Endothelial cell of umbilical vein (primary cell): ENCODE measurements around the gene PLCD1. TPM values are rescaled to one million over a fixed set of nuclear protein-coding genes. Genes with fewer than 3 reads are reported as not detected.

Experiments used
- BruUV-seq: library from RNA; stranded (reverse); fragments of 400-500 nt; replicated peaks from 2 replicates; lab custom pipeline; 2021; lab: Mats Ljungman, UMichigan
- CTCF ChIA-PET: fragments of 300-600, 350-600 bp; sonication (Branson Sonifier 250); formaldehyde crosslinking; loops from one replicate; lab custom pipeline; 2021; ENCODE audit warnings: antibody characterized with exemption, inconsistent platforms; lab: Charles Lee
- POLR2A ChIA-PET: fragments of 300-600, 350-600 bp; sonication (Branson Sonifier 250); formaldehyde crosslinking; loops from one replicate; lab custom pipeline; 2021; ENCODE audit warnings: antibody characterized with exemption, inconsistent platforms; lab: Charles Lee
- DNase-seq: peaks from one replicate; pipeline ENCODE4 v3.0.0-alpha.2; 2011; ENCODE audit warnings: low read depth, low spot score
- FAIRE-seq: peaks from 2 replicates; lab custom pipeline; 2011; peaks lifted over from hg19 to GRCh38; lab: Jason Lieb, UNC
- H2AFZ ChIP-seq: 2 replicates; pipeline ENCODE4 v1.6.0; 2012; ENCODE audit warnings: low read depth, low read length, control low read depth, inconsistent platforms
- H3K27ac ChIP-seq: 2 replicates; pipeline ENCODE4 v1.5.1; 2011; ENCODE audit warnings: low read depth, mild to moderate bottlenecking, control low read depth, low read length, moderate library complexity; ENCODE audit not compliant: insufficient read depth
- H3K27me3 ChIP-seq, 2 experiments: 2 replicates each; pipeline versions ENCODE4 v1.6.0 to v1.6.1; 2011; ENCODE audit warnings: low read length in 2 of 2, mixed read lengths in 1 of 2; ENCODE audit not compliant: control insufficient read depth in 2 of 2, insufficient read depth in 2 of 2
- H3K36me3 ChIP-seq, 2 experiments: 2 replicates in 1 of 2; 3 replicates in 1 of 2; pipeline ENCODE4 v1.5.1; 2011; ENCODE audit warnings: low read length in 2 of 2, mild to moderate bottlenecking in 1 of 2, moderate library complexity in 1 of 2; ENCODE audit not compliant: control insufficient read depth in 2 of 2, insufficient read depth in 2 of 2; ENCODE audit errors: extremely low read depth in 1 of 2
- H3K4me1 ChIP-seq: 3 replicates; pipeline ENCODE4 v1.5.1; 2011; ENCODE audit warnings: mild to moderate bottlenecking, low read length; ENCODE audit not compliant: control insufficient read depth, insufficient read depth; ENCODE audit errors: extremely low read depth
- H3K4me2 ChIP-seq: 2 replicates; pipeline ENCODE4 v1.6.1; 2011; ENCODE audit warnings: low read length, control low read depth, mixed read lengths; ENCODE audit not compliant: insufficient read depth
- H3K4me3 ChIP-seq, 3 experiments: fragments of 200-600 bp in 1 of 3; sonication (generic), shearing (Covaris generic) in 1 of 3; replicated peaks in 1 of 3; 2 replicates each; pipeline ENCODE4 v1.5.1; 2011 to 2016; ENCODE audit warnings: control low read depth in 3 of 3, low read length in 3 of 3, mild to moderate bottlenecking in 2 of 3, inconsistent platforms in 1 of 3, low read depth in 1 of 3, moderate library complexity in 1 of 3; ENCODE audit not compliant: insufficient read depth in 1 of 3
- H3K79me2 ChIP-seq: 2 replicates; pipeline ENCODE4 v1.6.0; 2012; ENCODE audit warnings: low read length, inconsistent platforms; ENCODE audit not compliant: control insufficient read depth, insufficient read depth
- H3K9ac ChIP-seq: replicated peaks from 2 replicates; pipeline ENCODE3; 2011; ENCODE audit warnings: low read length, control low read depth; ENCODE audit not compliant: insufficient read depth; ENCODE audit errors: extremely low read depth
- H3K9me1 ChIP-seq: replicated peaks from 3 replicates; pipeline ENCODE4 v1.6.0; 2011; ENCODE audit warnings: mild to moderate bottlenecking, low read length; ENCODE audit not compliant: control insufficient read depth, insufficient read depth; ENCODE audit errors: extremely low read depth
- H3K9me3 ChIP-seq: replicated peaks from 2 replicates; pipeline ENCODE4 v1.5.1; 2012; ENCODE audit warnings: low read length, inconsistent platforms; ENCODE audit not compliant: control insufficient read depth, insufficient read depth
- H4K20me1 ChIP-seq: replicated peaks from 2 replicates; pipeline ENCODE3; 2011; ENCODE audit warnings: mild to moderate bottlenecking, low read length; ENCODE audit not compliant: control insufficient read depth, insufficient read depth; ENCODE audit errors: extremely low read depth
- CTCF ChIP-seq, 2 donors: IDR thresholded peaks; 1 replicate in 1 of 2; 2 replicates in 1 of 2; pipeline ENCODE4 v1.5.1; 2011; ENCODE audit warnings: low read length in 2 of 2, mild to moderate bottlenecking in 2 of 2, moderate library complexity in 2 of 2, control low read depth in 1 of 2, inconsistent platforms in 1 of 2, low read depth in 1 of 2; ENCODE audit not compliant: insufficient read depth in 1 of 2; ENCODE audit errors: extremely low read depth in 1 of 2
- EZH2 ChIP-seq: IDR thresholded peaks from 2 replicates; pipeline ENCODE4 v1.6.1; 2012; ENCODE audit warnings: borderline replicate concordance, low read depth, mild to moderate bottlenecking, moderate library complexity, low read length, inconsistent platforms; ENCODE audit not compliant: severe bottlenecking
- FOS ChIP-seq: IDR thresholded peaks from 2 replicates; pipeline ENCODE4 v1.6.1; 2011; ENCODE audit warnings: mild to moderate bottlenecking, low read length, moderate library complexity, borderline replicate concordance; ENCODE audit not compliant: insufficient read depth
- GATA2 ChIP-seq: IDR thresholded peaks from 2 replicates; pipeline ENCODE4 v1.7.0; 2011; ENCODE audit warnings: low read depth, mild to moderate bottlenecking, moderate library complexity, mixed read lengths, low read length; ENCODE audit not compliant: insufficient read length, insufficient read depth
- JUN ChIP-seq: IDR thresholded peaks from 2 replicates; pipeline ENCODE4 v1.6.1; 2011; ENCODE audit warnings: borderline replicate concordance, low read depth; ENCODE audit not compliant: insufficient read length, insufficient read depth
- MAX ChIP-seq: IDR thresholded peaks from 2 replicates; pipeline ENCODE4 v1.6.1; 2011; ENCODE audit not compliant: insufficient read depth, insufficient read length
- MYC ChIP-seq: IDR thresholded peaks from one replicate; pipeline ENCODE4 v1.6.1; 2011; ENCODE audit warnings: mild to moderate bottlenecking, low read depth, low read length
- POLR2A ChIP-seq: IDR thresholded peaks from 2 replicates; pipeline ENCODE4 v1.6.1; 2012; ENCODE audit warnings: low read depth, mild to moderate bottlenecking, control low read depth, low read length
- POLR2AphosphoS5 ChIP-seq: IDR thresholded peaks from 2 replicates; pipeline ENCODE4 v1.6.1; 2012; ENCODE audit warnings: low read depth, mild to moderate bottlenecking, control low read depth, low read length, moderate library complexity; ENCODE audit not compliant: insufficient read depth
- dilution Hi-C: fragments of 300-500 bp; cut with MboI; formaldehyde crosslinking; loops from one replicate; pipeline ENCODE4 v1.15.0; 2019; ENCODE audit warnings: low sequenced_read_pairs; ENCODE audit not compliant: extremely low pct_ligation_motif_present
- intact Hi-C: fragments of 100-400 bp; cut with micrococcal nuclease; formaldehyde crosslinking; loops from one replicate; pipeline ENCODE4 v1.10.0; 2022
- polyA plus RNA-seq, 4 experiments: library from polyadenylated mRNA; depleted of rRNA in 3 of 4; stranded (reverse) in 3 of 4; unstranded in 1 of 4; fragments of >200 nt; gene quantifications; 2 replicates each; pipeline versions ENCODE4 v1.2.1 to v1.2.3, GENCODE V29; 2011 to 2012; ENCODE audit warnings: missing spikeins in 1 of 4
- total RNA-seq: library from RNA; stranded (reverse); gene quantifications from 2 replicates; pipeline ENCODE4 v1.2.3, GENCODE V29; 2021

Gene PLCD1
- total and polyA plus RNA-seq, 2 donors (not counting 3 experiments of a cell fraction or from before 2014, with no cell fraction given), result 12.6 to 15.3 TPM

- no peak overlapping the region for H3K9ac ChIP-seq
- H2AFZ ChIP-seq, result no peak overlapping the region
- POLR2A ChIA-PET, result no interaction called here
- no peak for DNase-seq
- TF ChIP-seq JUN (no peak), POLR2AphosphoS5 (no peak), MYC (no peak), EZH2 (no peak), GATA2 (no peak), CTCF (IDR thresholded peaks at IDR 0.05; ENCODE audit: extremely low read depth in 1 of 2, insufficient read depth in 1 of 2, low read depth in 1 of 2, low read length in 2 of 2) (no peak), POLR2A (no peak), FOS (no peak), MAX (no peak)
- CTCF ChIA-PET, result interaction anchor here (1.2 to 2.1 kb wide), 2 partner anchors 17 to 46 kb away, joined by 4 to 6 read pairs; no protein-coding TSS in a partner anchor
- dilution Hi-C loops, result no loop called here
- no peaks in the 10 kb centered on the region for H3K9me1 ChIP-seq
- H3K27me3 ChIP-seq, result no peaks in the 10 kb centered on the region
- H3K27ac ChIP-seq, result no peak overlapping the region
- FAIRE-seq, result no peak
- H3K36me3 ChIP-seq, result peaks cover 0 to 4% of the 10 kb centered on the region in 2 experiments
- no peaks in the 10 kb centered on the region for H3K9me3 ChIP-seq
- H3K4me1 ChIP-seq, result peaks cover 10% of the 10 kb centered on the region
- H4K20me1 ChIP-seq, result no peaks in the 10 kb centered on the region
- H3K79me2 ChIP-seq, result no peaks in the 10 kb centered on the region
- H3K4me3 ChIP-seq, result no peak overlapping the region
- BruUV-seq, result no TSS peak
- intact Hi-C loops, result no loop called here
- no peak overlapping the region for H3K4me2 ChIP-seq
These were observed 8.2 kb downstream of the PLCD1 start for GRCh38 chr3:38021196-38021595.
